ENCODE data around the gene MYOF. TPM values are rescaled to one million over a fixed set of nuclear protein-coding genes. Genes with fewer than 3 reads are reported as not detected.
A peak's percentile ranks its signal among the peaks of the same experiment; 100 is the strongest.

MYOF gene
- total RNA-seq, 1 donor from 2014 or later, result 208 TPM

DNA sequence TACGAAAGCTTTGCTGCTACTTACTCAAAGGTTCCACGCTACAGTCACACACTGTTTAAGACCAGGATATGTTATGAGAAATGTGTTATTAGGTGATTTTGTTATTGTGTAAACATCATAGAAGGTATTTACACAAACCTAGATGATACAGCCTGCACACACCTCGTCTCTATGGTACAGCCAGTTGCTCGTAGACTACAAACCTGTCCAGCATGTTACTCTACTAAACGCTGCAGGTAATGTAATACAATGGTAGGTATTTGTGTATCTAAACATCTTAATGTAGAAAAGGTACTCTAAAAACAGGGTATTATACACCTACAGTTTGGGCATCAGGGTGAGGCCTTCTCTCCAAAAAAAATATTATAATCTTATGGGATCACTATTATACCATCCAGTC is 181.2 kb downstream of the MYOF start:
- no peak overlapping the region for H3K4me3 ChIP-seq (ENCODE audit: low read depth, low read length)
- TF ChIP-seq, protein P1, sequence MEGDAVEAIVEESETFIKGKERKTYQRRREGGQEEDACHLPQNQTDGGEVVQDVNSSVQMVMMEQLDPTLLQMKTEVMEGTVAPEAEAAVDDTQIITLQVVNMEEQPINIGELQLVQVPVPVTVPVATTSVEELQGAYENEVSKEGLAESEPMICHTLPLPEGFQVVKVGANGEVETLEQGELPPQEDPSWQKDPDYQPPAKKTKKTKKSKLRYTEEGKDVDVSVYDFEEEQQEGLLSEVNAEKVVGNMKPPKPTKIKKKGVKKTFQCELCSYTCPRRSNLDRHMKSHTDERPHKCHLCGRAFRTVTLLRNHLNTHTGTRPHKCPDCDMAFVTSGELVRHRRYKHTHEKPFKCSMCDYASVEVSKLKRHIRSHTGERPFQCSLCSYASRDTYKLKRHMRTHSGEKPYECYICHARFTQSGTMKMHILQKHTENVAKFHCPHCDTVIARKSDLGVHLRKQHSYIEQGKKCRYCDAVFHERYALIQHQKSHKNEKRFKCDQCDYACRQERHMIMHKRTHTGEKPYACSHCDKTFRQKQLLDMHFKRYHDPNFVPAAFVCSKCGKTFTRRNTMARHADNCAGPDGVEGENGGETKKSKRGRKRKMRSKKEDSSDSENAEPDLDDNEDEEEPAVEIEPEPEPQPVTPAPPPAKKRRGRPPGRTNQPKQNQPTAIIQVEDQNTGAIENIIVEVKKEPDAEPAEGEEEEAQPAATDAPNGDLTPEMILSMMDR (conservative IDR thresholded peaks at IDR 0.05; ENCODE audit: low read depth, low read length), result no peak
- no peak for DNase-seq (ENCODE audit: low read depth)

DNA sequence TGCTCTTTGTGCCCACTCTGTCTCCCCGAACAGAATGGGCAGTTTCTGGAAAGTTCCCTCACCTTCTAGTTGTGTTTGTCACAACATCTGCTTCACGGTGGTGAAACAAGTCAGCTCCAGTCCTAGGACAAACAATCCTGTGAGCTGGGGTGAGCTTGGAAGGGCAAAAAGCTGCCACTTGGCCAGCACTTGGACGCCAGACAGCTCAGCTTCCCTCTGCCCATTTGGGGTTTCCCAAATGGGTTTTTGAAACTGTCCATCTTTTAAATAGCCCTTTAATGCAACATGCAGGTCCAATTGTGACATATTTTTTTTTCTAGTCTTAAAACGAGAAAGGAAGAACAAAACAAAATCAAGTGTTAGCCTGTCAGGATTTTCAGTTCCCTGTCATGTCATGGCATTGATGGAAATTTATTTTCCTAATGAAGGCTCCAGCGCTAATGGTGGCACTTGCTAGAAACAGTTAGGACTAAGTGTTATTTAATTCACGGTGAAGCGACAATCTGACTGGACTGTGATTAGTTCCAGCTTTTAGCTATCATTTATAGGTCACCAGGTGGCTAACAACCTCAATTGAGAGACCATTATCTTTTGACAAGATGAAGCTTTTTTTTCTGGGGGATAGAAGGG is 181.7 kb downstream of the MYOF start:
- no peak overlapping the region for H3K4me3 ChIP-seq (ENCODE audit: low read depth, low read length)
- no peak for DNase-seq (ENCODE audit: low read depth)
- TF ChIP-seq, protein P1 (conservative IDR thresholded peaks at IDR 0.05; ENCODE audit: low read depth, low read length), result no peak

DNA sequence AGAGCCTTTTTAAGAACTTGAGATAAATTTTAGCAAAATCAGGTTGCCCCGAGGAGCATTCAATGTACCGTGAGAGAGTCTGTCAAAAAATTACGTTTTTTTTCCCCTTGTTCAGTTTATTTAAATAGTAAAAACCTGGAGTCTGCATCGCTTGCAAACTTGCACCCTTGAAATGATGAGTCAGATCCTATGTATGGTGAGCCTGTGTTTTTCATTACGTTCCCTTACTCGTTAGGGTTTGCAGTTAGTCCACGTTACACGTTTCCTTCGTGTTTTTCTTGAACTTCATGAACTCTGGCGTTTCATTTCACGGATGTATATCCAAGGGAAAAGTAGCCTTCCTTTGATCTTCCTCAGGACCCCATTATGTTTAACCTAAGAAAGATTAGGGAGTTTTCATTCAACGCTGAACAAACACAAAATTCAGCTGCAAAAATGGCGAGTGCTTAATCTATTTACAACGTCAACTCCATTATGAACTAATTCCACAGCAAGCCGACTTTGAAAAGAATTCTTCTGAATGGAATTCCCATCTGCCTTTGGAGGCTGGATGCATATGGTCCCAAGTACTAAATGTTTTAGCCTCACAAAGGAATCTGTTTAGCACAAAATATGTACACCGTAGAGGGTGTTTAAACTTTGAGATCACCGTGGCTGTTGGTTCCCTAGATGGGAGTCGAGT is 182.4 kb downstream of the MYOF start:
- H3K4me3 ChIP-seq (ENCODE audit: low read depth, low read length), result no peak overlapping the region
- TF ChIP-seq, protein P1 (conservative IDR thresholded peaks at IDR 0.05; ENCODE audit: low read depth, low read length), result no peak
- no peak for DNase-seq (ENCODE audit: low read depth)

DNA sequence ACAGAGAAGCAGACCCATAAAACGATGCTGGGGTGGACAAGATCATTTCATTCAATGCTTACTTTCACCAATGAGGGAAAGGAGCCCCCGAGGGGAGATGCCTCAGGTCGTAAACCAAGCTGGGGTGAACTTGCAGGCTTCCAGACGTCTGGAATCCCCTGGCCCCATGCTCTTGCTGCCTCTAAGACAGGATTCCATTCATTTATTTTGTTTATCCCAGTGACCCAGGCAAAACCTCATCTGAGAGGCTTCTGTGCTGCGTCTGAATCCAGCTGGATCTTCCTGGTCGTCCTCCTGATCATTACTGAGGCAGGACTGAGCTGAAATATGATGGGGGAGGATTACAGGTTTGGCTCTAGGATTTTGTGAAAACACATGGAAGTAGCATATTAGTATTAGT is 182.9 kb downstream of the MYOF start:
- TF ChIP-seq, protein P1 (conservative IDR thresholded peaks at IDR 0.05; ENCODE audit: low read depth, low read length), result no peak
- no peak overlapping the region for H3K4me3 ChIP-seq (ENCODE audit: low read depth, low read length)
- no peak for DNase-seq (ENCODE audit: low read depth)

DNA sequence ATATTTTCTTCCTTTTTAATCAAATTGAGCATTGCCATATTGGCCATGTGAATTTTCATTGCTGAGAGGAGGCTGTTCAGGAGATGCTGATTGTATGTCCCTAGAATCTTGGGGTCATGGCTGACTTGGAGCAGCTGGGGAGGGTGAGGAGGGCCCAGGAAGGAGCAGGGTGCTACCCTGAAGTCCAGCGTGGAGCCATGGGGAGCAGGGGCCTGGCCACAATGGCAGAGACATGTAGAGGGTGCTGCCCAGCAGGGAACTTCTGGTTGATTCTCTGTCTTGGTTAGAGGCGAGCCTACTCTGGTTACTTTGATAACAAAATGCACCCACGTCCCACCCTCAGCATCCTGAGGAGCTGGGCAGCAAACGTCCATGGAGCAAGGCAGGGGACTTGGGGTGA is 186.0 kb downstream of the MYOF start:
- H3K4me3 ChIP-seq (ENCODE audit: low read depth, low read length), result no peak overlapping the region
- DNase-seq (ENCODE audit: low read depth), result no peak
- TF ChIP-seq, protein P1 (conservative IDR thresholded peaks at IDR 0.05; ENCODE audit: low read depth, low read length), result no peak

DNA sequence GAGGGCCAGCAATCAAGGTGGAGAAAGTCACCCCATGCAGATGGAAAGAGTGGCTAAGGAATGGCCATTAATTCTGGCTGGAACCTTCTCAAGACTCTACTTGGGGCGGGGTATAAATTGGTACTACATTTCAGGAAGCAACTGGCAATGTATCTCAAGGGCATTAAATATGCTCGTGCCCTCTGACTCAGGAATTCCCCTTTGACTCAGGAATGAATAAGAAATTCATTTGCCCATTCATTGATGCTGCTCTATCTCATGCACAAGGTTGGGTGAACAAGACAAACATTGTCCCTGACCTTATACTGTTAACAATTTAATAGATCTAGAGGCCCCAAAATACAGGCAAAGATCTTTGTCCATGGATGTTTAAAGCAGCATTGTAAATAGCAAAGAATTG is 188.1 kb downstream of the MYOF start:
- DNase-seq (ENCODE audit: low read depth), result peak; percentile 20
- no peak overlapping the region for H3K4me3 ChIP-seq (ENCODE audit: low read depth, low read length)
- TF ChIP-seq, protein P1 (conservative IDR thresholded peaks at IDR 0.05; ENCODE audit: low read depth, low read length), result no peak

All from epithelial cell of proximal tubule (primary cell).